GM21717 (cell line): ENCODE data around the gene ADAMTSL4.
"Not testable (repeated sequence)": the region's sequence is repeated elsewhere in the genome, so short reads cannot be mapped to it uniquely, and the experiment has no call there.

ENCODE experiments used
- ATAC-seq: cut with Tn5 transposase; IDR thresholded peaks from one replicate; pipeline ENCODE4 v1.9.1; 2021; ENCODE audit warnings: mild to moderate bottlenecking, moderate library complexity; ENCODE audit not compliant: unreplicated experiment

ADAMTSL4 gene

GRCh38 chr1:150581437-150581836 lies 32.2 kb downstream of the ADAMTSL4 start:
- ATAC-seq: not testable (repeated sequence)

- not testable (repeated sequence) for ATAC-seq
Observed at GRCh38 chr1:150581962-150582361, 32.8 kb downstream of the ADAMTSL4 start.

DNA sequence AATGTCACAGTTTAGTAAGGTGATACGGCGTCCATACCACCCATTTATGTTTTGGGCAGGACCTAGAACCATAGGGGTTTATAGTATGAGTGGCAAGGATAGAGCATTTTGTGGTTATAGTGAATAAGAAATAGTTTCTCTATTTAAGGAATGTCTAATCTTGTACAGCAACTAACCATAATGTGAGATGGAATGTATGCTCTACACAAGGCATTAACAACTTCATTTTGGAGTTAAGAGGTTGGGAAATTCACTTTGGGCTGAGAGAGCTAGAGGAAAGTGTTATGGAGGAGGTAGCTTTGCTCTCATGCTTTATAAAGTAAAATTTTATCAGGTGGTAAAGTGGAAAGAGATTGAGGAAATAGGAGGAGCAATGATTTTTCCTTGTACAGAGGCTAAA lies 33.2 kb downstream of the ADAMTSL4 start:
- no peak for ATAC-seq

GRCh38 chr1:150596095-150596892 lies 47.1 kb downstream of the ADAMTSL4 start:
- ATAC-seq: no peak

DNA sequence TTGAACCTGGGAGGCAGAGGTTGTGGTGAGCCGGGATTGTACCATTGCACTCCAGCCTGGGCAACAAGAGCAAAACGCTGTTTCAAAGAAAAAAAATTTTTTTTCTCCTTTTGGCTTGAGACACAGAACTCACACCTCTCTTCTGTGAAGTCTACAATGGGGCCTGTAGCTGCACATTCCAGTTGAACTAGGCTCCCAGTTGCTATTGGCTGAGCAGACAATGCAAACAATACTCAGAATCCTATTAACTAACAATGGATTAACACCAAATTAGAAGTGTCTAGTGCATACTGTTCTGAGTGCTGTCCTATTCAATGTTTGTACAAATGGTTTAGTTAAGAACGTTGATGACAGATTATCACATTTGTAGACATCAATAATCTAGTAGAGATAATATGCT lies 47.8 kb downstream of the ADAMTSL4 start:
- no peak for ATAC-seq

GRCh38 chr1:150598346-150598745 lies 49.1 kb downstream of the ADAMTSL4 start:
- ATAC-seq: not testable (repeated sequence)

GRCh38 chr1:150601540-150601939 lies 52.3 kb downstream of the ADAMTSL4 start:
- ATAC-seq: no peak

- not testable (repeated sequence) for ATAC-seq
Observed at GRCh38 chr1:150602372-150602771, 53.2 kb downstream of the ADAMTSL4 start.

GRCh38 chr1:150603711-150604110 lies 54.5 kb downstream of the ADAMTSL4 start:
- no peak for ATAC-seq

DNA sequence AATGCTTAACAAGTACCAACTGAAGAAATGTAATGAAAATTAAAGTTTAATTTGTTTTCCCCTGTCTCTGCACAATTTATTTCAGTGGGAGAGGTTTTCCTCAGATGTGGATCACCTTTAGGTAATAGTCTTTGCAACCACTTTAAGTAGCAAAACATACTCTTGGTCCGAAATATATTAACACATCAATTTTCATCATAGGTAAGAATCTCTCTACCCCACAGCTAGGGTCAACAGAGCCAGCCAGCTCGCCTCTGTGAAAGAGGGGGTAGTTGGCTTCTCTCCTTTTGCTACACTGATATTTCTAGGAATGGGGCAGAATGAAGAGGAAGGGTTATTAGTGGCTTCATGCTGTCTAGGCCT lies 55.0 kb downstream of the ADAMTSL4 start:
- no peak for ATAC-seq

GRCh38 chr1:150605451-150605731 lies 56.2 kb downstream of the ADAMTSL4 start:
- ATAC-seq: not testable (repeated sequence)

- no peak for ATAC-seq
Observed at GRCh38 chr1:150606463-150607142, 57.4 kb downstream of the ADAMTSL4 start.

DNA sequence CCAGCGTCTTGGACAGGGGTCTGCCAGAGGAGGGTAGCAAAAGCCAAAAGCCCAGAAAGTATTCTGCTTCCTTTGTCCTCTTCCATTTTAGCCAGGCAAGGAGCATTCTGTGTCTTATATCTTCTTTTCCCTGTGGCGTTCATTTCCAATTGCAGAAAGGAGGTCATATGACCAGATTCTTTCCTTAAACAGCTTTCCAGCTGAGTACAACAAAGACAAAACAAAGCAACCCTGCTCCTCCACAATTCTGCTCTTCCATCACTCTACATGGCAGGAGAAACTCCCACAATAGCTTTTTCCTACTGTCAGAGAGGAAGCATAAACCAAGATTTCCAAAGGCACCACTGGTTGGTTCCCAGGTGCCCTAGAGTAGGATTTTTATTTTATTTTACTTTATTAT lies 60.5 kb downstream of the ADAMTSL4 start:
- ATAC-seq: no peak
